HG03571 (cell line): ENCODE data around the gene ZCCHC4.

ENCODE experiments used
- ATAC-seq: cut with Tn5 transposase; IDR thresholded peaks from one replicate; pipeline ENCODE4 v1.9.1; 2021; ENCODE audit not compliant: unreplicated experiment

The ZCCHC4 gene

DNA sequence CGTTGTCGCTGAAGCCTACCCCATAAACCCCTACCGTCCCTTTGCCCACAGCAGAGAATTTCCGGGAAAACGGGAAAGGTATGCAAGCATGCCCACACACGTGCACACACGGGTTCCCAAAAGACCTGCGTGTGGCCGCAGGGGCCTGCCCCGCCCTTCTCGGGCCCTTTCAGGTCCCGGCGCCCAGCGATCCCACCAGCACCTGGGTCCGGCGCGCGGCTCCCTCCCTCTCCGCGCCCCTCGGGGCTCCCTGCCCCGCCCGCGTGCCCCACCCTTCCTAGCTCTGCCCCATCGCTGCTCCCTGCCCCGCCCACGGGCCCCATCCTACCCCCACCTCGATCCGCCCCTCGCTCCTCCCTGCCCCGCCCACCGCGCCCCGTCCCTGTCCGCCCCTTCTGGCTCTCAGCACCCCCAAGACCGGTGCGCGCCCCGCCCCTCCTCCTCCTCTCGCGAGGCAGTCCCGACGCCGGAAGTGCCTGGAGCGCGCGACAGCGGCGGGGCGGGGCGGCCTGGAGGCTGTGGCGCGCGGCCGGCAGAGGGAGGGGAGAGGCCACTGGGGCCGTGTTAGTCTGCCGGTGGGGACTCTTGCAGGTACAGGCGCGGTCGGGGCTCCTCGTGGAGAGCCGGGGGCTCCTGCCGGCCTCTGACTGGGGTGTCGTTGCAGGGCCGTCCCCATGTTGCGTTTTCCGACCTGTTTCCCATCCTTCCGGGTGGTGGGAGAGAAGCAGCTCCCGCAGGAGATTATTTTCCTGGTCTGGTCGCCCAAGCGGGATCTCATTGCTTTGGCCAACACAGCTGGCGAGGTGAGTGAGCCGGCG is 64.4 kb downstream of the ZCCHC4 start, which contains the start of gene ANAPC4:
ANAPC4 (plus strand) TSS at position 510 of the 818 bp plus-strand sequence; CDS start at position 675, 165 bp downstream.
- ATAC-seq, result peak; percentile 96

DNA sequence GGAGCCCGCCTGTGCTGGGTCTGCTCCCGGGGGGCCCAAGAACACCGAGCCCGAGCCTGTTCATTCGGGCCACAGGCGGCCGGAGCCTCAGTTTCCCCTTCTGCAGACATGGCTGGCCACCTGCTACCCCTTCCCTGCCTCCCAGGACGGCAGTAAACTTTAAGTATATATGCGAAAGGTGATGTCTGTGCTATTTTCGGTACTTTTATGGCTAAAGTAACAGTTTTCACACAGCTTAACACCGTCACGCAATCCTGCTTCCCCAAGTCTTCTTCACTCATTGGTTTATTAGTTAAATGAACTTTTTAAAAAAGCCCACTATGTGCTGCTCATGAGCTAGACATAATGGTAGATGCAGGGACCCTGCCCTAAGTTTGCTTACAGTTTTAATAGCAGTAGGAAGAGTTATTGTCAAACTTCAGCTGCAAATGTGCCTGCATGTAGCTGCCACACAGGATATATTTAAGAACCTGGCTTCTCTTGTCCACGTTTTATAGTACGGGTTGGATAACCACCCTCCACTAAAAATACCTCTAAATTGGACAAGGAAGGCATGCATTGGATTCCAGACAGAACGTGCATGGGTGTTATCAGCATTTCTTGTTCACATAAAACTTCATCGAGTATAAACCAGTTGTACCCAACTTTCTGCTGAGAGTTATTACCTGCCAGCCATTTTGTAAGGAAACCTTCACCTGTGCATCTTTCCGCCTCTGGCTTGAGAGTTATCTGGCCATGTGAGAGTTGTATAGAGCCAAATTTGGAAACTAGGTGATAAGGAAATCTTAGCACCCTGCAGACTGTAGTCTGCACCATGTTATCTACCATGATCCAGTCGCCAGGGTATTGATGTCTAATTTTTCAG is 65.2 kb downstream of the ZCCHC4 start:
- ATAC-seq, result peak; percentile 4

DNA sequence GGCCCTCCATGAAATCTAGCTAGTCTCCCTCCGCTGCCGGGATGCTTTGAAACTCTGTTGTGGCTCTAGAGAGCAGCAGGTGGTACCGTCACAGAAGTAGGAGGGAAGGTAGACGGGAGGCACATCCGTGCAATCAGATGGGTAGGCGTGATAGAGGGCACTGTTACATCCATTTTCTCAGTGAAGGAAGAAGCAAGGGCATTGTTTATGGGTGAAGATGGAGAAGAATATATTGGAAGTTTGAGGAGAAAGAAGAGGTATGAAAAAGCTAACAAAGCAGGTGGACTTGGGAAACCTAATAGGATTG is 65.8 kb downstream of the ZCCHC4 start:
- ATAC-seq, result no peak

DNA sequence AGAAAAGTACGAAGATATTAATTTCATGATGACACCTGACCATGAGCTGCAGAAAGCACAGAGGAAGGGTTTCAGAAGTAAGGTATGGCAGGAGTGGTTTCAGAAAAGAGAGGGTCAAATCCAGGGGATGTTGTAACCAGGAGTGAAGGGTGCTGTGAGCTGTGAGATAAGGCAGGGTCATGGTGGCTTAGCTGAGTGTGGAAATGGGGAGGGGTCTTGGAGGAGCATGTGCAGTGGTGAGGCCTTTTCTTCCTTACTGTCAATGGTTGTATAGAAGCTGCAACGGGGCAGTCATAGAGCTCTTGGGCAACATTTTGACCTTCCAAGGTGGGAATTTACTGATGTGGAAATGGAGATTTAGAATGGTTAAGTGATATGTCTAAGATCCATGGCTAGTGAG is 67.0 kb downstream of the ZCCHC4 start:
- no peak for ATAC-seq

DNA sequence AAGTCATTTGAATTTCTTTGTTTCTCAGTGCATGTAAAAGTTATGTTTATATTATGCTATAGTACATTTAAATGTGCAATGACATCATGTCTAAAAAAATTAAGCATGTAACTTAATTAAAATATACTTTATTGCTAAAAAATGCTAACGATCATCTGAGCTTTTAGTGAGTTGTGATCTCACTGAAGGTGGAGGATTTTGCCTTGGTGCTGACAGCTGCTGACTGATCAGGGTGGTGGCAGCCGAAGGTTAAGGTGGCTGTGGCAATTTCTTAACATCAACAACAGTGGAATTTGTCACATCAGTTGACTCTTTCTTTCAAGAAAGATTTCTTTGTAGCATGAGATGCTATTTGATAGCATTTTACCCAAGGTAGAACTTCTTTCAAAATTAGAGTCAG is 71.1 kb downstream of the ZCCHC4 start:
- no peak for ATAC-seq

DNA sequence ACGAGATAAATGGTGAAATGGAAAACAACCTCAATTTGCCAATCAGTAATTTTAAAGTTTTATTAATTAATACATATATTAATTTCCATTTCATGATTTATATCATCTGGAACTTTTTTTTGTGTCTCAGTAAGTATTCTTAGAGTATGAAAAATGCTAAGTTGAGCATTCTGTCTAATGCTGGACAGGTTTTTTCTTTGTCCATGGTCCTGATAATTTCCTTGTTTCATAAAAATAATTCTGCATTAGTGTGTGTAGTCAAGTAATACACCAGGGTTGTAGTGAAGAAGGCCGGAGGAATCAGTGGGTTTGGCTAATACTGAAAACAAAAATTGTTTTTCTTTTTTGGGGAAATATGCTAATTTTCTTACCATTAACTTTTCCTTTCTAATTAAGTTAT is 74.4 kb downstream of the ZCCHC4 start:
- ATAC-seq, result no peak

DNA sequence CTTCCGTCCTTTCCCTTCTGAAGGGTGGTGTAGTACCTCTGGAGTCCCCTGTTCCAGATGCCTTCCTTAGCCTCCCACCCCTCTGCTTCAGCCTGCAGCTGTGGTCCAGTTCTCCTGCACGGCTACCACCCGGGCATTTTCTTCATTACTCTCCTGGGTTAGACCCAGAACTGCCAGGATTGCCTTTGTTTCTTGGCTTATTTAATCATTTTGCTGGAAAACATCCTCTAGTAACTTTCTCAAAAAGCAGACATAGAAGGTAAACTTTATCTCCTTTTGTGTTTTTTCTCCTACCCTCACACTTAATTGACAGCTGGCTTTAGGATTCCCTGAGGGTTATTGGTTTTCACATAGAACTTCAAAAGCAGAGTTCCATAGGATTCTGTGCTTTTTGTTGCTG is 84.7 kb downstream of the ZCCHC4 start:
- ATAC-seq, result no peak

DNA sequence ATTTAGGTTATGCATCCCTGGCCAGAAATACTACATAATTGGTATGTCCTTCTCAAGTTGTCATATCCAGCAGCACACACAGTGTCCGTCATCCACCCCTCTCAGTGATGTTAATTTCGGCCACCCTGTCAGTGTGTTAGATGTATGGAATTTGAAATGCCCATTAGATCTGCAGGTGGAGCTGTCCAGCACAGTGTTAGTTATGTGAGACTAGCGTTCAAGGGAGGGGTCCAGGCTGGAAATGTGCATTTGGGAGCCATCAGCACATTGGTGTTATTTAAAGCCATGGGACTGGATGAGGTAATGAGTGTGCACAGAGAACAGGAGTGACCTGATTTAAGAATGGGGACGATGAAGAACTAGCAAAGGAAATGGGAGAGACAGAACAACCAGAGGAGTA is 86.9 kb downstream of the ZCCHC4 start:
- ATAC-seq, result no peak

DNA sequence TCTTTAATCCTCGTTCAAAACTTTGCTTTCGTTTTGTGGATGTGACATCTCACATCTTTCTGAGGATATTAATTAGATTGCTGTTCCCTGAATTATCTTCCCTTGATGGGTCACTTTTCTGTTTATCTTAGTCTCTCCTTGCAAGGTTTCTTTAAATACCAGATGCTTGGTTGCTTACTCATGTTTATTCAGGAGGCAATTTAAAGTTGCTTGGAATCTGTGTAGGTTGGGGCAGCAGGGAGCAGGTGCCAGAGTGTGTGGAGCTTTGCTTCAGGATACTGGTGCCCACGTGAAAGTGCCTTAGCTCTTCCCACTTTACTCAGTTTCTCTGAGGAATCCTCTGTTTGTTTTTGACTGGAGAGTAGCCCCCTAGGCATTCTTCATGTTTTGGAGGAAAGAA is 88.5 kb downstream of the ZCCHC4 start:
- no peak for ATAC-seq

DNA sequence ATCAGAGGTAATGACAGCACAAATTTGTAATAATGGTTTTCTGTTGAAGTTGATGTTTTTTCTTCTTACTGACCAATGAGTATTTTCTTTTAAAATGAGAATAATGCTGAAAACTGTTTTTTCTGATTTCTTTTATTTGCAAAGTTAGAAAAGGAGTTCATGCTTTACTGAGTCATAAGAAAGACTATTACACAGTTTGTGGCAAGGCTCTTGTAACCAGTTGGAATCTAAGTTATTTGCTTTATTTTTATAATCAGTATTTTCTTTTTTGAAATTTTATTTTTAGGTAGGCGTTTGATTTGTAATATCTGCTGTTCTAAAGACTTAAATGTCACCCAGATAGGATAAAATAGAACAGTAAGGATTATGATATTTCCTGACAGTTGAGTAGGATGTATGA is 89.9 kb downstream of the ZCCHC4 start:
- no peak for ATAC-seq

DNA sequence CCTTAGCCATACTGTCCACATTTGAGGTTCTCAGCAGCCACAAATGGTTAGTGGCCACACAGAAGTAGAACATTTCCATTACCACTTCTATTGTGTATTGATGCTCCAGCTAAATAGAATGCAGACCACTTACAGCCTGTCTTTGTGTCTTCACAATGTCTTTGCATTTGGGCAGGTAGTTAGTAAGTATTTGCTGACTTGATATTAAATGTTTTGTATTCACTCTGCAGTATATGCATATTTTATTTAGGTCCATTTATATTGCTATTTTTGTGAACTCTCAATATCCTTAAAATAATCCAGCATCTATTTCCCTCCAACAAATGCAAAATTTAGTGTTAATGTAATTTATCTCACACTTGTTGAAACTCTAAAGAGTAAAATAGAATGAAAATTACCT is 91.1 kb downstream of the ZCCHC4 start:
- ATAC-seq, result no peak

DNA sequence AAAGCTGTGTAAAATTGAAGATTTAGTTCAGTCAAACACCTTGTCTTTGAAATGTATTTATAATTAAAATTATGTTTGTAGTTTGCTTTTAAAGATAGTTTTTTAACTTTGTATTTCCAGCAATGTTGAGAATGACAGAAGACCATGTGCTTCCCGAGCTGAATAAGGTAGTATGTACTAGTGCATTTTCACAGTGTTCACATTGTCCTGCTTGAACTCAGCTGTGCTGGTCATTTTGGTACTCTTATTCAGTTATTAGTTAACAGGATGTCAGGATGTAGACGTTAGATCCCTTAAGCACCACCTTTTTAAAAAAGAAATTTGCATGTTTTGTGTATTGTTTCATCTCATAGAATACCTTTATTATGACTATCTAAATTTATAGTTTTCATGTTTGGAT is 92.9 kb downstream of the ZCCHC4 start:
- no peak for ATAC-seq

DNA sequence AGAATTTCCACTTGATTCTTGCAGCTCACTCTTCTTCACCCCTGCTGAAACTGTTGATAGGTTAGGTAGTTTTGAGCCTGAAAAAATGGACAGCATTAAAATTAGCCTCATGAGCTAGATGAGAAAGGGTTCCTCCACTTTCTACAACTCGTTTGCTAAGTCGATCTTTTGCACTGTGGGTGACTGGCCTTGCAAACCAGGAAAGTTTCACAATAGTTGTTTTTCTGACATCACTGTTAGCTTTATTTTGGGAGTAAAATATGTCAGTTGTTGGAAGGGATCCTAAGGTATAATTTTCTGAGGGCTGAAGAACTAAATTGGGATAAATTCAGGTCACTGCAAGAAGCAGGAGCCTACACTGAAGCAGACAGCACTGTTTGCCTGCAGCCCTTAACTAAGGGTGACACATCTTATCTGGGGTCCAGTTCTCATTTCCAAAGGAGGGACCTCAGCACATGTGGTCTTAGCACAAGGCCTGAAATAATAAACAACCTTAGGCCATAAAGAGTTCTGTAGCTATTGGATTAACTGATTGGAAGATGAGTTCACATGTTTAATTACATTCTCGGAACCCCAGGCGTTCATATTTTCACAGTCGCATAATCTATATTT is 93.6 kb downstream of the ZCCHC4 start:
- ATAC-seq, result no peak

DNA sequence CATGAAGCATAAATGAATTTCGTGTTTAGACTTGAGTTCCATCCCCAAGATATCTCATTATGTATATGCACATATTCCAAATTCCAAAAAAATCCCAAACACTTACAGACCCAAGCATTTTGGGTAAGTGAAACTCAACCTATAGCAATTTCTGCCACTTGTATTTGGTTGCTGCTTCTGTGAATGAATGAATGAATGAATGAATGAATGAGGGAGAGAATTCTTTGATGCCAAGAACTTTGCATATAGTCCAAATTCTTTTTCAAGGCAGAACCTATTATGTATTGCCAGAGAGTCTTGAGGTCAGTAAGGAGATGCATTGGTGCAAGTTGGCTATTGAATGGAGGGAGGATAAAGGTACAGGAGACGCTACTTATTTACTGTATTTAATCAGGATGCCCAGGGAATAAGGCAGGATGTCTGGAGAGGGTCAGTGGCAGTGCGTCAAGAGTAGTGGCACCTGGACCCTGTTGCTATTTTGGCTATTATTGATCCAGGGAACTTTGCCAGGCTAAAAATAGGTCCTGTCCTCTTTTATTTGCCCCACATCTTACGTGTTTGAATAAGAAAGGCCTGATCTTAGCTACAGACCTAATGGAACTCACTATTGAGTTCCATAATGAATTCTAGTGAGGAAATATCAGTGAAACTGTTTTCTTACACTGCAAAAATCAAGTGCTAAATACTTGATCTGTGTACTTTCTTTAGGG is 98.4 kb downstream of the ZCCHC4 start:
- ATAC-seq, result no peak

DNA sequence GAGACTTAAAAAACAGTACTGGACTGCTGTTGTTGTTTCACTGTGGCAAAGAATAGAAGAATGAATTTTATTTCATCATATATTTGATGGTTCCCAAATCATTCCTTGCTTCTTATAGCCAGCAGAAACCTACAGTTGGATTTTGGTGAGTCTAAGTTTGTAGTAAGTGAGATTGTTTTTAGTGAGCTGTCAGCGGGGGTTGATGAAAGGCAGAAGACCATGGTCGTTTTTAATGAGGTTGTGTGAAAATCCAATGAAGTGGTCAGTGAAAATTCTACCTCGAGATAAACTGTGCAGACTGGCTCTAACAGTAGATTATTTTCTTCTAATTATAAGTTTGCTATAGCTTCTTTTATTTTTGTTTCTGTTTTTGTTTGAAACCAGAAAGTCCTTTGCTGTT is 100.7 kb downstream of the ZCCHC4 start:
- ATAC-seq, result no peak

DNA sequence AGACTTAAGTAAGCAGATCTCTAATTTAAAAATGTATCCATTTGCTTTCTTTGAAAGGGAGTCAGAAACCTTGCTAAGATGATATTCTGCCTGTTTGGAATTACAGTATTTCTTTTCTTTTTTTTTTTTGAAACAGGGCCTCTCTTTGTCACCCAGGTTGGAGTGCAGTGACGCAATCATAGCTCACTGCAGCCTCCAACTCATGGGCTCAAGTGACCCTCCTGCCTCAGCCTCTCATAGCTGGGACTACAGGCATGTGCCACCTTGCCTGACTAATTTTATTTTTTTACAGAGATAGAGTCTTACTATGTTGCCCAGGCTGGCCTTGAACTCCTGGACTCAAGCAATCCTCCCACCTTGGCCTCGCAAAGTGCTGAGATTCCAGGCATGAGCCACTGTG is 104.4 kb downstream of the ZCCHC4 start:
- ATAC-seq, result no peak
